ENCODE measurements around the gene STARD5.

The STARD5 gene

DNA sequence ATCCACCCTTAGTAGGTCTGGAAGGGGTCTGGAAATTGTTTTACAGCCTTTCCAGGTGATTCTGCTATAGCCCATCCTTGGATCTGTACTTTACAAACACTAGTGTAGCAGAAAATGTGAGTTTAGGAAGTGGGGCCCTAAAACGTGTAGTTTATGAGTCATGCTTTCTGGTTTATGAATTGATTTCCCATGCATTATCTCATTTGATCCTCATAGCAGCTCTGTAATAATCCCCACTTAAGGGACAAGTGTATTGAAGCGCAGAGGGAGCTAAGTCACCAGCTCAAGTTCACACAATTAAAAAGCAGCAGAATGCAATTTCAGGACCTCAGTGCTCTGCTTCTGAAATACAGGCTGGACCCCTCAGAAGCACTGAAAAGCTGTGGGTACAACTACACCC is 22.7 kb upstream of the STARD5 start:
- TF ChIP-seq GATA2 (IDR thresholded peaks at IDR 0.05; ENCODE audit: low read depth, low read length) (no peak), GATA3 (IDR thresholded peaks at IDR 0.05; ENCODE audit: low read depth, low read length) (no peak)

DNA sequence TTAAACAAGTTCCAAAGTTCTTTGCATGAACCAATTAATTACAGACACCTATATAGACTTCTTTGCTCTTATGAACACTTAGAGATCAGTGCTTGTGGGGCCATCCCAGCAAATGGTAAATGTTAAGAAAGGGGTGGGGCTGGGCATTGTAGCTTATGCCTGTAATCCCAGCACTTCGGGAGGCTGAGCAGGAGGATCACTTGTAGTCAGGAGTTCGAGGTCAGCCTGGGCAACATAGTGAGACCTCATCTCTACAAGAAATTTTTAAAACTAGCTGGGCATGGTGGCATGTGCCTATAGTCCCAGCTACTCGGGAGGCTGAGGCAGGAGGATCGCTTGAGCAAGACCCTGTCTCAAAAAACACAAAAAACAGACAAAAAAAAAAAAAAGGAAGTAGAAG is 19.4 kb upstream of the STARD5 start:
- TF ChIP-seq GATA2 (IDR thresholded peaks at IDR 0.05; ENCODE audit: low read depth, low read length) = no peak
- no peak for TF ChIP-seq GATA3 (IDR thresholded peaks at IDR 0.05; ENCODE audit: low read depth, low read length)

DNA sequence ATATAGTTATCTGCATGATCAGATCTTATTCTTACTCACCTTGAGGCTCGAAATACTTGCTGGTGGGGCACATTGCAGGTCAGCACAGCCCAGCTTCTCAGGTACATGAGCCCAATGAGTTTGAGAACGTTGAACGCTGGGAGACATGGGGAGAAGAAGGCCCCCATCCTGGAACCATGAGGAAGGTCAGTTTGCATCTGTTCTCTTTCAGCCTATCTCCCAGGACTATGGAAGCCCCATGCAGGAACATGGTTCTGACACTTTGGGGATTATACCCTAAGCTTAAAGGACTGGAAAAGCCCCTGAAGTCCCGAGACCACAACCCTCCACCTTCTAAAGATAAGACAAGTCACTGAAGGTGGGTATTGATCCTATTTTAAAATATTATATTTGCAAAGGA is 17.4 kb upstream of the STARD5 start:
- TF ChIP-seq GATA2 (IDR thresholded peaks at IDR 0.05; ENCODE audit: low read depth, low read length) (no peak), GATA3 (IDR thresholded peaks at IDR 0.05; ENCODE audit: low read depth, low read length) (no peak)

DNA sequence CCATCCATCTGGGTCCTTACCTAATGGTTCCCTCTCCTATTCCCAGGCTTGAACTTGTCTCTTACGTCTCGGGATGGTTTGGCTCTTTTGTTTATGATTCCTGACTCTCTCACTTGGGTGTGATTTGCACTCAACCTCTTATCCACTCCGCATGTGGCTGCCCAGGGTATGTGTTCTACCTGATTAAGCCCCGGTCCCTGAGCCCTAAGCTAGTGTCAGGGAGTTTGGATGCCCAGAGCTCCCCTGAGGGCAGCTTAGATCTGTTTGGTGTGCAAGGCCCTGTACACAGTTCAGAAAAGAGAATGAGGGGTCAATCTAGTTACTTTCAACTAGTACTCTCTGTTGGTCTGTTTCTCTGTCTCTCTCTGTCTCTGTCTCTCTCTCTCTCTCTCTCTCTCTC is 15.9 kb upstream of the STARD5 start:
- TF ChIP-seq GATA3 (IDR thresholded peaks at IDR 0.05; ENCODE audit: low read depth, low read length) (no peak), GATA2 (IDR thresholded peaks at IDR 0.05; ENCODE audit: low read depth, low read length) (no peak)

DNA sequence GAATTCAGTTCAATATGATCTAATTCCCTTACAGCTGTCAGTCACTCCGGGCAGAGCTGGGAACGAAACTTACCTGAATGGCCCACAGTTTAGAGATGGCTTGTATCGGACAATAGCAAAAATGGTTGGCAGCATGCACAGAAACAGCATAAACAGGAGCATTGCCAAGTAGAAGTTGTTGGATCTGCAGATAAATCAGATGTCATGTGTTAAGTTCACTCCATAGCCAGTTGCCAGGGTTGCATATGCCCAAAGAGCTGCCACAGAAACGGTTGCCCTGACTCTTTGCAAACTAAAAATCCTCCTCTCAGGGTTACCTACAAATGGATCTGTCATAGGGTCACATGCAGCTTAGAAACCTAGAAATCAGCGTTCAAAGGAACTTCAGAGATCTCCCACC is 15.4 kb upstream of the STARD5 start:
- TF ChIP-seq GATA2 (IDR thresholded peaks at IDR 0.05; ENCODE audit: low read depth, low read length) (no peak), GATA3 (IDR thresholded peaks at IDR 0.05; ENCODE audit: low read depth, low read length) (no peak)

DNA sequence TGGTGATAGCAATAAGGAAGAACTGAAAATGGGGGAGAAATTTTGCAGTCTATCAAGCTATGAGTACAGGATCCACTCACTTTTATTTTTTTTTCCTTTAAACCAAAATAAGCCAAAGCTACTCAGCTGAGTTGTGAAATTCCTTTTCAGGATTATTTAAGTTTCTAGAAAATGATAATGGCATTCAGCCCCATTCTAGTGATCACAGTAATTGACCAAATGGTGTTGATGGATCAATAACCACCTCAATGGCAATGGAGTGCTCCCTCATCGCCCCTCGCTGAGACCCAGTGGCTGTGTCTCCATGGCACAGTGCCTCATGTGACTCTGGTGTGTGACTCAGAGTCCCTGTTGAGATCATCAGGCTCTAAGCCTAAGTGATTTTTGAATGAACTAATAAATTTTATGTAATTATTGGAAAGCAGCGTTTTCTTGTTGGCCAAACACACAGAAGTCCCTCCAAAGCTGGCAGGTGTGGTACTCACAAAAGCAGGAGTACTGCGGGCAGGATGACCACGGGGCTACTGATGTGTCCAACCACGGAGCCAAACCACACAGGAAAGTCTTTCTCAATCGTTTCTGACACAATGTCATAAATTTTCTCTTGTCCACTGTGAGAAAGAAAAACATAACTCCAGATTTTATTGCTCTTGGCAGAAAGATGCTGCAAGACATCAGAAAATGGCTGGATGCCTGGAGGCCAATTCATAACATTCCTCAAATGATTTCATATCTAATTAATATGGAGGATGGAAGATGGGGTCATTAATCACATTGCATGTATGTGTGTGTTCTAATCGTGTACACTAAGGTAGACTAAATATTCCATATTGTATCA is 14.4 kb upstream of the STARD5 start:
- TF ChIP-seq GATA3 (IDR thresholded peaks at IDR 0.05; ENCODE audit: low read depth, low read length) (no peak), GATA2 (IDR thresholded peaks at IDR 0.05; ENCODE audit: low read depth, low read length) (no peak)

DNA sequence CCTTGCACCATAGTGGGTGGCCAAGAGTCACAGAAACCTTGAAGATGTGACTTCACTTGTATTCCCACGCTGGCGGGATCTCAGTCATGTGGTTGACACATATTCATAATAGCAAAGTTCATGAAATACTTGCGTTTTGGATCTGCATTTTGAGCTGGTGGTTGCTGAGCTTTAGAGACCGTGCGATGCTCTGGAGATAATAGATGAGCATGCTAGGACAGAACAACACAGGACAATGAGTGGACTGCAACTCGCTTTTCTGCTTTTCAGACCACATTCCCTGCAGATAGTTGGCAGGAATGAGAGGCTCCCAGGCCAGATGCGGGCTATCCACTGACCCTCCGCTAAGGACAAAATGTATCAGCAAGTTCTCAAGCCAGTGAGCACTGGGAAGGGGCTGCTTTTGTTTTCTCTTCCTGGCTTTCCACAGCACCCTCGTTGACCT is 13.8 kb upstream of the STARD5 start:
- TF ChIP-seq GATA2 (IDR thresholded peaks at IDR 0.05; ENCODE audit: low read depth, low read length) (no peak), GATA3 (IDR thresholded peaks at IDR 0.05; ENCODE audit: low read depth, low read length) (no peak)

DNA sequence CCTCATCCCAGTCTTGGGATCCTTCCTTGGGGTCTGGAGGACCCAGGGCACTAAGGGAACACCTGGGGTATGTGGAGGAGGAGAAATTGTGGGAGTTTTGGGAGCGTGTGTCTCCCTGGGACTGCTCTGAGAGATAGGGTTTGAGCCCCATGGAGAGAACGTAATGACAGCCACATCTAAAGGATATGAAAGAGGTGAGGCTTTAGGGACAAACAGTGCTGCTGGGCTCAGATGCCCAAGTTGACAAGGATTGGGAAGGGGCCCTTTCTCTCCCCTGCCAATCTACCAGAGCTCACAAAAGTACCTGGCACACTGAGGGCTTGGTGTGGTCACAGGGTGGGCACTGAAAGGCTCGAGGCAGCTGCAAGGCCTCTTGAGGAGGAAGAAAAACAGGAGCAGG is 13.3 kb upstream of the STARD5 start:
- TF ChIP-seq GATA2 (IDR thresholded peaks at IDR 0.05; ENCODE audit: low read depth, low read length) (no peak), GATA3 (IDR thresholded peaks at IDR 0.05; ENCODE audit: low read depth, low read length) (no peak)

DNA sequence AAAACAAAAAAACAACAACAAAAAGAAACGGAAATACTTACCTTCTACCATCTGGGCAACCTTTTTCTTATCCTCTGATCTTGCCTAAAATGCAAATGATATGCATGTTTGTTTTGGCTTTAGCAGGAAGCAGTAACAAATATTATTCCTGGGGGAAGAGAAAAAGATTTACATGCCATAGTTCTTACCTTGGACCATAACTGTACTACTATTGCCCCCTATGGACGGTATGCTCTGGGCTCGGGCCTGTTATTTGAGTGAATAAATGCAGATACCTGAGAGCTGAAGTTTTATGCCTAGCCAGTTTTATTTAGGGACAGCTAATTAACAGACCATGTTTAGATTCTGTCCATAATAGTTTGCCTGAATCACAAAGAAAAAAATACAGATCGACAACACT is 12.6 kb upstream of the STARD5 start:
- TF ChIP-seq GATA2 (IDR thresholded peaks at IDR 0.05; ENCODE audit: low read depth, low read length) (no peak), GATA3 (IDR thresholded peaks at IDR 0.05; ENCODE audit: low read depth, low read length) (no peak)

DNA sequence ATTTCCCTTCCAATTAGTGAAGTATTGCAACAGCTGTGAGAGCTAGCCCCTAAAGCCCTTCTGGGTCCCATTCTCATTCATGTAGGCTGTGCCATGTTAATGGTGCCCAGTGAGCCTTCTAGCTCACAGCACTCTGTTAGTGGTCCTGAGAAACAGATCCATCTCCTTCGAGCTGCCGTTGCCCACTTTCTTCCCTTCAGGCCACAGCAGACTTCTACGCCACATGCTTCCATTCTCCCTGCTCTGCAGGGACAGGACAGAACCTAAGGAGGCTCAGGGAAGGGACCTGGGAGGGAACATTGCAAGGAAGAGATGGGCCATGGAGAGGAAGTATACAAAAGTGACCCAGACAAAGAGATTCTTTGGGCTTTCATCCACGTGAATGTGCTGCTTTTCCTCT is 11.7 kb upstream of the STARD5 start:
- no peak for TF ChIP-seq GATA3 (IDR thresholded peaks at IDR 0.05; ENCODE audit: low read depth, low read length)
- TF ChIP-seq GATA2 (IDR thresholded peaks at IDR 0.05; ENCODE audit: low read depth, low read length) = no peak

DNA sequence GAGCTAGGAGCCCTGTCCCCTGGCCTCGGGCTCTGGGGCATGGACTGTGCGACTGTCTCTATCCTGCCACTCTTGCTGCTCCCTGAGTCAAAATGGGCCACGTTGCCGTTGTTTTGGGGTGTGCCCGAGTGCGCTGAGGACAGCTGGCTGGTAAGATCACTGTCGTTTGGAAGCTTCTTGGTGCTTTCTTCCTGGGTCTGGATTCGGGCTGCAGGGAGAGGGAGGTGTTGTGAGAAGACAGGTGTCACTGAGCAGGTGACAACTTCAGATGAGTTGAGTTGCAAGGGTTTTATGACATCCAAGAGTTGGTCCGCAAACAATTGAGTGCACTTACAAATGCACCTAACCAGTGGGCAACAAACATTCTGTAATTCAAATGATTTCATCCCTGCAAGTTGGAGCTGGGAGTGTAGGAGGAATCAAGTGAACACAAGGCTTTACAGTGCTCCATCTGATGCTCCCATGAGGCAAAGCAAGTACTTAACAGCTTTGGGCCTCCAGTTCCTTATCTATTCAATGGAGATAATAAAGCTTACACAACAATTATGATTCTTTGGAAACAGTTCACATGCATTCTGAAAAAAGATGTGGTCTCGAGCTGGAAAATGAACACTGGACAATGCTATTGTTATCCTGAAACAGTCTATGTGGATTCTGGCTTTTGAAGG is 11.0 kb upstream of the STARD5 start:
- TF ChIP-seq GATA3 (IDR thresholded peaks at IDR 0.05; ENCODE audit: low read depth, low read length) (no peak), GATA2 (IDR thresholded peaks at IDR 0.05; ENCODE audit: low read depth, low read length) (no peak)

DNA sequence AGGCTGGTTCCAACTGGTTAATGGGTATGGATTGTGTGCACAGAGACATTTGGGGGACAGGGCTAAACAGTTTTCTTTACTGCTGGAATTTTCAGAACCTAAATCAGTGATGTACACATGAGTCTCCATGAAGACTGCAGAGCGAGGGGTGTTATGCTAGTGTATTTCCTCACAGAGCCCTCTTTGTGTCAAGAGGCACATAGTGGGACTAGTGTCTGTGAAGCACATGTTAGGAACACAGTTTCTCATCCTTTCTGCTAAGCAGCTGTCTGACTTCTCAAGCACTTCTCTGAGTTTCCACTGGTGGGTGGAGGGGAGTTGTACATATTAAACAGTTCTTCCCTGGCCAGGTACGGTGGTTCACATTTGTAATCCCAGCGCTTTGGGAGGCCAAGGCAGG is 9.4 kb upstream of the STARD5 start:
- no peak for TF ChIP-seq GATA3 (IDR thresholded peaks at IDR 0.05; ENCODE audit: low read depth, low read length)
- TF ChIP-seq GATA2 (IDR thresholded peaks at IDR 0.05; ENCODE audit: low read depth, low read length) = no peak

DNA sequence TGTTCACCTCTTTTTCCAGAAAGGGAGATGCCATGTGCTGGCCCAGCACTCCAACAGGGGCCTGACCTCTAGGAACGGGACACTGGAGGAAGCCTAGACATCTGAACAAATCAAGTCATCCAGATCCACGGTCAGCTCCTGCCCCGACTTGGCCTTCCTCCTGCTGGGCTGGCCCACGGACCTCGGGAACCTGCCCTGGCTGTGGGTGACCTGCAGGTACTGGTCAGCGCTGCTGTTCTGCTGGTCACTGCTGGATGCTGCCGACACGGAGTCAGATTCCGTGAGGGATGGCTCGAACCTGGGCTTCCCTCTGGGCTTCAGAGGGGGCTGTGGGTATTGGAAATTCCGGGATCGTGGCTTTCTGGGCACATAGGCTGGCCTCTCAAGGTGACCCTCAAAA is 8.4 kb upstream of the STARD5 start:
- no peak for TF ChIP-seq GATA3 (IDR thresholded peaks at IDR 0.05; ENCODE audit: low read depth, low read length)

DNA sequence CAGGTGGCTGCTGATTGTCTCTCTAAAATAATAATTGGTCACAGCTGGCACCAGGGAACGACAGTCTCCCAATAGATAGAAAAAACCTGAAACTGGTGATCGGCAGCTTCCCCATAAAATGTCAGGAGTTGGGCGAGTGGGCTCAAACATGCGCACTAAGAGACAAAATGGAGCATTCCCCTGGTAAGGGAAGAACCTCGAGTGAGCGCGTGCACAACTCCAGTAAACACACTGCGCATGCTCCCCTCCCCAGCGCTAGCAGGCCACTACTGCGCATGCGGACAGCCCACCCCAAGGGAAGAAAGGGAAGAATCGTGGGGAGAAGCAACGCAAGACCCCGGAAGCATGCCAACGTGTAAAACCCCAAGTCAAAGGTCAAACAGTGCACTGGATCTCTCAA is 7.7 kb upstream of the STARD5 start:
- TF ChIP-seq GATA2 (IDR thresholded peaks at IDR 0.05; ENCODE audit: low read depth, low read length) = no peak
- TF ChIP-seq GATA3 (IDR thresholded peaks at IDR 0.05; ENCODE audit: low read depth, low read length) = no peak

Data from SH-SY5Y (cell line).